ENCODE measurements around the gene MTA3.
"Not testable (repeated sequence)": the region's sequence is repeated elsewhere in the genome, so short reads cannot be mapped to it uniquely, and the experiment has no call there.

MTA3 gene

GRCh38 chr2:42618116-42618515 is 49.7 kb downstream of the MTA3 start:
- TF ChIP-seq CTCF (conservative IDR thresholded peaks at IDR 0.05; ENCODE audit: low read depth), result no peak
- CTCF ChIA-PET, result no interaction called here
- no peak overlapping the region for H3K27ac ChIP-seq
- DNase-seq (ENCODE audit: low spot score), result no peak
- POLR2A ChIA-PET (ENCODE audit: low non-redundant PET), result no interaction called here

- ChIA-PET CTCF (interaction anchor here (0.6 to 0.7 kb wide), 2 partner anchors 18 to 77 kb away, joined by 3 read pairs; no protein-coding TSS in a partner anchor), POLR2A (ENCODE audit: low non-redundant PET) (no interaction called here)
- peak; percentile 26 for DNase-seq (ENCODE audit: low spot score)
- no peak overlapping the region for H3K27ac ChIP-seq
- no peak for TF ChIP-seq CTCF (conservative IDR thresholded peaks at IDR 0.05; ENCODE audit: low read depth)
Measured at GRCh38 chr2:42618972-42619371, 50.5 kb downstream of the MTA3 start.

- H3K27ac ChIP-seq; CTCF ChIA-PET; POLR2A ChIA-PET (ENCODE audit: low non-redundant PET); DNase-seq (ENCODE audit: low spot score): not testable (repeated sequence)
Measured at GRCh38 chr2:42621626-42622025, 53.2 kb downstream of the MTA3 start.

GRCh38 chr2:42622943-42623676 is 54.7 kb downstream of the MTA3 start:
- ChIA-PET CTCF (no interaction called here), POLR2A (ENCODE audit: low non-redundant PET) (no interaction called here)
- TF ChIP-seq CTCF (conservative IDR thresholded peaks at IDR 0.05; ENCODE audit: low read depth), result no peak
- H3K27ac ChIP-seq, result no peak overlapping the region
- no peak for DNase-seq (ENCODE audit: low spot score)

GRCh38 chr2:42624047-42624446 is 55.6 kb downstream of the MTA3 start:
- DNase-seq (ENCODE audit: low spot score), result no peak
- CTCF ChIA-PET, result no interaction called here
- POLR2A ChIA-PET (ENCODE audit: low non-redundant PET), result no interaction called here
- no peak overlapping the region for H3K27ac ChIP-seq
- no peak for TF ChIP-seq CTCF (conservative IDR thresholded peaks at IDR 0.05; ENCODE audit: low read depth)

GRCh38 chr2:42628024-42628423 is 59.6 kb downstream of the MTA3 start:
- CTCF ChIA-PET, result interaction anchor here (0.6 kb wide), 2 partner anchors 38 to 181 kb away, joined by 3 to 5 read pairs; no protein-coding TSS in a partner anchor
- DNase-seq (ENCODE audit: low spot score); H3K27ac ChIP-seq; POLR2A ChIA-PET (ENCODE audit: low non-redundant PET): not testable (repeated sequence)

GRCh38 chr2:42636934-42637333 is 68.5 kb downstream of the MTA3 start:
- H3K27ac ChIP-seq, result no peak overlapping the region
- CTCF ChIA-PET, result interaction anchor here (0.5 to 0.7 kb wide), 2 partner anchors 12 to 18 kb away, joined by 3 read pairs; no protein-coding TSS in a partner anchor
- DNase-seq (ENCODE audit: low spot score), result no peak
- POLR2A ChIA-PET (ENCODE audit: low non-redundant PET), result no interaction called here
- no peak for TF ChIP-seq CTCF (conservative IDR thresholded peaks at IDR 0.05; ENCODE audit: low read depth)
